ENCODE results near the gene FSTL5.

DNA sequence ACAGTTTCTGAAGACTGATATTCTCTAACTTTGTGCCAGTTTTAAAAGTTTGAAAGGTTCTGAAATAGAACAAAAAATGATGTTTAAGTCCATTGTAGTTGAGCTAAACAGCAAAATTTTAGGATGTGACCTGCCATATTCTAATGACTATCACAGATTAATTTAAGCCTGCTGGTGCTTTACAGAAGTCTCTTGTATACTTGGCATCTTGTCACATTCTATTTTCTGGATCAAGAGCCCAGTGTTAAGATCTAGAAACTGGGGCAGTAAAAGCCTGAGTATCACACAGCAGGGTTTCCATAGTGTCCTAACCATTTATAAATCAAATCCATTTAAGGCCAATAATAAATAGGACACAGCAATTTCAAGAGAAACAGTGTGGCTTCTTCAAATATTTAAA, 12.4 kb downstream of the FSTL5 start:
- TF ChIP-seq FOXM1 (IDR thresholded peaks at IDR 0.05; ENCODE audit: borderline replicate concordance), result no peak
- no peak for TF ChIP-seq NFRKB (IDR thresholded peaks at IDR 0.05)
- no peak for TF ChIP-seq LEF1 (IDR thresholded peaks at IDR 0.05; ENCODE audit: borderline replicate concordance)
- TF ChIP-seq ARNT (IDR thresholded peaks at IDR 0.05), result no peak
- no peak for TF ChIP-seq L3MBTL2 (conservative IDR thresholded peaks at IDR 0.05)
- TF ChIP-seq SUZ12 (IDR thresholded peaks at IDR 0.05), result no peak
- TF ChIP-seq BHLHE40 (IDR thresholded peaks at IDR 0.05; ENCODE audit: borderline replicate concordance), result no peak
- no peak for TF ChIP-seq FOXA1 (IDR thresholded peaks at IDR 0.05)
- no peak for TF ChIP-seq TARDBP (IDR thresholded peaks at IDR 0.05)
- TF ChIP-seq ELF4 (IDR thresholded peaks at IDR 0.05), result no peak
- no peak for TF ChIP-seq CTBP1 (IDR thresholded peaks at IDR 0.05; ENCODE audit: borderline replicate concordance)
- no peak for TF ChIP-seq SP1 (IDR thresholded peaks at IDR 0.05)
- TF ChIP-seq, protein P1, sequence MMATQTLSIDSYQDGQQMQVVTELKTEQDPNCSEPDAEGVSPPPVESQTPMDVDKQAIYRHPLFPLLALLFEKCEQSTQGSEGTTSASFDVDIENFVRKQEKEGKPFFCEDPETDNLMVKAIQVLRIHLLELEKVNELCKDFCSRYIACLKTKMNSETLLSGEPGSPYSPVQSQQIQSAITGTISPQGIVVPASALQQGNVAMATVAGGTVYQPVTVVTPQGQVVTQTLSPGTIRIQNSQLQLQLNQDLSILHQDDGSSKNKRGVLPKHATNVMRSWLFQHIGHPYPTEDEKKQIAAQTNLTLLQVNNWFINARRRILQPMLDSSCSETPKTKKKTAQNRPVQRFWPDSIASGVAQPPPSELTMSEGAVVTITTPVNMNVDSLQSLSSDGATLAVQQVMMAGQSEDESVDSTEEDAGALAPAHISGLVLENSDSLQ (IDR thresholded peaks at IDR 0.05), result no peak
- TF ChIP-seq HDGF (IDR thresholded peaks at IDR 0.05; ENCODE audit: borderline replicate concordance), result no peak
